Smooth muscle cell (in vitro differentiated cells): Measurements from ENCODE around the gene WNT7A. TPM values are rescaled to one million over a fixed set of nuclear protein-coding genes. Genes with fewer than 3 reads are reported as not detected.

ENCODE experiments used
- DNase-seq: peaks from one replicate; lab custom pipeline; 2025; ENCODE audit not compliant: unreplicated experiment; lab: John Stamatoyannopoulos, UW
- H2AFZ ChIP-seq: fragments of 200-600 bp; sonication (generic); 2 replicates; pipeline ENCODE4 v1.6.0; 2016; ENCODE audit warnings: antibody characterized with exemption, low read depth, mild to moderate bottlenecking
- H3F3A ChIP-seq: fragments of 200-600 bp; sonication (generic); 2 replicates; pipeline ENCODE4 v1.6.0; 2017; ENCODE audit warnings: antibody characterized with exemption, low read depth
- H3K27ac ChIP-seq: fragments of 200-600 bp; sonication (generic); 2 replicates; pipeline ENCODE4 v1.5.1; 2016; ENCODE audit warnings: low read depth, mild to moderate bottlenecking
- H3K27me3 ChIP-seq: fragments of 200-600 bp; sonication (generic); 2 replicates; pipeline ENCODE4 v1.6.1; 2016; ENCODE audit warnings: low read depth, mild to moderate bottlenecking
- H3K36me3 ChIP-seq: fragments of 200-600 bp; sonication (generic); 2 replicates; pipeline ENCODE4 v1.5.1; 2016; ENCODE audit warnings: low read depth
- H3K4me1 ChIP-seq: fragments of 200-600 bp; sonication (generic); 2 replicates; pipeline ENCODE4 v1.5.1; 2016; ENCODE audit warnings: low read depth
- H3K4me2 ChIP-seq: fragments of 200-600 bp; sonication (generic); 2 replicates; pipeline ENCODE4 v1.6.0; 2016; ENCODE audit warnings: mild to moderate bottlenecking
- H3K4me3 ChIP-seq: fragments of 200-600 bp; sonication (generic); 2 replicates; pipeline ENCODE4 v1.5.1; 2016; ENCODE audit warnings: mild to moderate bottlenecking
- H3K79me2 ChIP-seq: fragments of 200-600 bp; sonication (generic); 2 replicates; pipeline ENCODE4 v1.6.0; 2016; ENCODE audit warnings: low read depth, mild to moderate bottlenecking
- H3K9ac ChIP-seq: fragments of 200-600 bp; sonication (generic); 2 replicates; pipeline ENCODE4 v1.6.0; 2016; ENCODE audit warnings: low read depth
- H3K9me3 ChIP-seq: fragments of 200-600 bp; sonication (generic); replicated peaks from 2 replicates; pipeline ENCODE4 v1.5.1; 2016; ENCODE audit warnings: low read depth
- H4K20me1 ChIP-seq: fragments of 200-600 bp; sonication (generic); 2 replicates; pipeline ENCODE4 v1.6.0; 2016; ENCODE audit warnings: low read depth
- CTCF ChIP-seq: fragments of 200-600 bp; sonication (generic); IDR thresholded peaks from 2 replicates; pipeline ENCODE4 v1.5.1; 2017; ENCODE audit warnings: borderline replicate concordance, mild to moderate bottlenecking, antibody characterized with exemption; ENCODE audit not compliant: insufficient read depth, poor library complexity, severe bottlenecking
- WGBS: methylation state at CpG from one replicate; pipeline ENCODE4 v1.1.7; 2016; ENCODE audit warnings: low lambda C conversion rate; 5-methylcytosine and 5-hydroxymethylcytosine counted together
- polyA plus RNA-seq: library from polyadenylated mRNA; unstranded; fragments of >200 nt; fragmentation: Nextera tagmentation; extraction: Ambion mirVana; gene quantifications from 2 replicates; pipeline ENCODE4 v1.2.1, GENCODE V29; 2016
- total RNA-seq: library from RNA; depleted of rRNA; stranded (reverse); fragments of >200 nt; gene quantifications from 2 replicates; pipeline ENCODE4 v1.2.3, GENCODE V29; 2014

The WNT7A gene
- total and polyA plus RNA-seq, 2 experiments from 2014 or later = 0.18 to 0.24 TPM

- Histone ChIP-seq H3K79me2 (no peaks in the 10 kb centered on the region), H3K4me3 (no peak overlapping the region)
- WGBS = 69% methylated on average over 6 of the region's 6 CpGs
These were observed 3.3 kb downstream of the WNT7A start for GRCh38 chr3:13876451-13877100.

GRCh38 chr3:13874891-13875290, 5.0 kb downstream of the WNT7A start:
- DNase-seq = no peak
- no peaks in the 10 kb centered on the region for H4K20me1 ChIP-seq
- no peaks in the 10 kb centered on the region for H3K9me3 ChIP-seq
- 91% methylated on average over 16 of the region's 16 CpGs for WGBS
- no peaks in the 10 kb centered on the region for H3K36me3 ChIP-seq
- no peak overlapping the region for H3K9ac ChIP-seq
- H3F3A ChIP-seq = no peaks in the 10 kb centered on the region
- H3K27ac ChIP-seq = no peak overlapping the region
- no peak overlapping the region for H2AFZ ChIP-seq
- no peak overlapping the region for H3K4me2 ChIP-seq
- no peak for TF ChIP-seq CTCF
- peaks cover 70% of the 10 kb centered on the region for H3K27me3 ChIP-seq
- H3K79me2 ChIP-seq = no peaks in the 10 kb centered on the region
- H3K4me1 ChIP-seq = peaks cover 10% of the 10 kb centered on the region
- H3K4me3 ChIP-seq = no peak overlapping the region

More at GRCh38 chr3:13876451-13877100, 3.3 kb downstream of the WNT7A start:
- H3F3A ChIP-seq = no peaks in the 10 kb centered on the region
- H4K20me1 ChIP-seq = no peaks in the 10 kb centered on the region
- no peak overlapping the region for H3K4me2 ChIP-seq
- no peak overlapping the region for H3K9ac ChIP-seq
- H3K27me3 ChIP-seq = peaks cover 87% of the 10 kb centered on the region
- TF ChIP-seq CTCF = no peak
- H3K9me3 ChIP-seq = no peaks in the 10 kb centered on the region
- H2AFZ ChIP-seq = no peak overlapping the region
- H3K27ac ChIP-seq = no peak overlapping the region
- no peak for DNase-seq
- no peaks in the 10 kb centered on the region for H3K36me3 ChIP-seq
- H3K4me1 ChIP-seq = peaks cover 10% of the 10 kb centered on the region

- H4K20me1 ChIP-seq = no peaks in the 10 kb centered on the region
These were observed 6.1 kb downstream of the WNT7A start for GRCh38 chr3:13873818-13874217.

More at GRCh38 chr3:13873818-13874217, 6.1 kb downstream of the WNT7A start:
- Histone ChIP-seq H3K27ac (no peak overlapping the region), H3F3A (no peaks in the 10 kb centered on the region), H3K27me3 (peaks cover 60% of the 10 kb centered on the region), H3K9me3 (no peaks in the 10 kb centered on the region), H3K4me3 (no peak overlapping the region), H3K36me3 (no peaks in the 10 kb centered on the region), H3K9ac (no peak overlapping the region), H2AFZ (no peak overlapping the region), H3K4me2 (no peak overlapping the region), H3K79me2 (no peaks in the 10 kb centered on the region), H3K4me1 (peaks cover 6% of the 10 kb centered on the region)
- 37% methylated on average over 3 of the region's 3 CpGs for WGBS
- TF ChIP-seq CTCF = no peak
- no peak for DNase-seq
